ENCODE data around the gene VPS13A. TPM values are rescaled to one million over a fixed set of nuclear protein-coding genes. Genes with fewer than 3 reads are reported as not detected.

The VPS13A gene
- total and polyA plus RNA-seq, 9 of the 15 experiments (the other 6 are each of a cell fraction or from before 2014, with no cell fraction given) = 5.6 to 29.9 (median 14.7) TPM

- TF ChIP-seq ZBTB9 (CRISPR knock-in tag; IDR thresholded peaks at IDR 0.05) = no peak
Observed at GRCh38 chr9:77325058-77325457, 147.7 kb downstream of the VPS13A start (continued).

GRCh38 chr9:77328102-77328501, 150.8 kb downstream of the VPS13A start:
- TF ChIP-seq SRSF9 (IDR thresholded peaks at IDR 0.05; ENCODE audit: borderline replicate concordance, low read depth, low read length) (no peak), FOXA3 (CRISPR knock-in tag; conservative IDR thresholded peaks at IDR 0.05 in 1 of 2, IDR thresholded peaks at IDR 0.05 in 1 of 2) (no peak), THRB (CRISPR knock-in tag; conservative IDR thresholded peaks at IDR 0.05) (no peak), ZMIZ1 (IDR thresholded peaks at IDR 0.05; ENCODE audit: low read depth in 2 of 2, low read length in 2 of 2) (no peak), CC2D1A (IDR thresholded peaks at IDR 0.05) (no peak), ZNF274 (IDR thresholded peaks at IDR 0.05; ENCODE audit: borderline replicate concordance, low read depth, low read length) (no peak)
- ChIA-PET CTCF (ENCODE audit: low intra/inter-chr PET ratio) (no interaction called here), POLR2A (no interaction called here)
- Histone ChIP-seq H3K4me3 (no peak overlapping the region), H3K4me2 (ENCODE audit: insufficient read depth, low read length) (no peak overlapping the region), H3K36me3 (ENCODE audit: control insufficient read depth, insufficient read depth, low read length) (peaks cover 17% of the 10 kb centered on the region; the same call in 2 of the 3 replicates), H4K20me1 (replicated peaks; ENCODE audit: control insufficient read depth, insufficient read depth, low read length) (no peaks in the 10 kb centered on the region), H3K27ac (ENCODE audit: extremely low read depth, low read depth, low read length) (no peak overlapping the region), H2AFZ (ENCODE audit: low read depth, low read length) (no peak overlapping the region), H3K4me1 (replicated peaks in 1 of 2; ENCODE audit: control insufficient read depth in 2 of 2, insufficient read depth in 2 of 2, low read length in 2 of 2) (no peaks in the 10 kb centered on the region), H3K27me3 (ENCODE audit: control insufficient read depth in 2 of 2, insufficient read depth in 2 of 2, low read length in 2 of 2) (no peaks in the 10 kb centered on the region), H3K9me1 (ENCODE audit: control insufficient read depth, insufficient read depth, low read length) (no peaks in the 10 kb centered on the region), H3K79me2 (ENCODE audit: control insufficient read depth, insufficient read depth, low read length) (no peaks in the 10 kb centered on the region), H3K9ac (ENCODE audit: insufficient read depth in 1 of 2, low read depth in 2 of 2, low read length in 2 of 2) (no peak overlapping the region), H3K9me3 (replicated peaks; ENCODE audit: control insufficient read depth, insufficient read depth, low read depth, low read length) (no peaks in the 10 kb centered on the region)
- no peak for DNase-seq (ENCODE audit: extremely low read depth in 1 of 4, low spot score in 3 of 4)
- intact Hi-C loops (cut with micrococcal nuclease) (no loop called here), in situ Hi-C loops (cut with MboI) (no loop called here)
- WGBS (ENCODE audit: insufficient coverage, low coverage, missing lambda C conversion rate) = 75% methylated on average over 1 of the region's 1 CpG
- no peak for FAIRE-seq
- no peak for ATAC-seq
- BruUV-seq (replicated peaks) = no TSS peak

Measured in K562 (cell line).